GM19238 (cell line): Measurements from ENCODE around the gene NMNAT3.

Experiments used
- DNase-seq: peaks from one replicate; pipeline ENCODE4 v3.0.0; 2011; ENCODE audit warnings: low spot score; ENCODE audit not compliant: insufficient read length

Gene NMNAT3

DNA sequence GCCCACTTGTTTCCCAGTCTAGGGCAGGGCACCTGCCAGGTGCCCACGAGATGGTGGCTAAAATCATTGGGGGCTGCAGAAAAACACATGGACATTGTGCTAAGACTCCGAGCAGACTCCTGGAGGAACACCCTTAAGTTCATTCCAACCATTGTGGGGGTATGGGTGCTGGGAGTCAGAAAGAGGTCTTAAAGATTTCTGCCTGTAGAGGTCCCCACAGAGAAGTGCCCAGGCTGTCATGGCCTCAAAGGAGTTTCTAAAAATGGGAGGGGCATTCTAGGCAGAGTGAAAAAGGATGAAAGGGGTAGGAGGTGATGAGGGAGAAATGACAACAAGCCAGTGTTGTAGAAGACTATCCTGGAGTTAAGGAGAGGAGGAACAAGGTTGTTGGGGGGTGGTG lies 155.4 kb downstream of the NMNAT3 start:
- DNase-seq, result no peak

DNA sequence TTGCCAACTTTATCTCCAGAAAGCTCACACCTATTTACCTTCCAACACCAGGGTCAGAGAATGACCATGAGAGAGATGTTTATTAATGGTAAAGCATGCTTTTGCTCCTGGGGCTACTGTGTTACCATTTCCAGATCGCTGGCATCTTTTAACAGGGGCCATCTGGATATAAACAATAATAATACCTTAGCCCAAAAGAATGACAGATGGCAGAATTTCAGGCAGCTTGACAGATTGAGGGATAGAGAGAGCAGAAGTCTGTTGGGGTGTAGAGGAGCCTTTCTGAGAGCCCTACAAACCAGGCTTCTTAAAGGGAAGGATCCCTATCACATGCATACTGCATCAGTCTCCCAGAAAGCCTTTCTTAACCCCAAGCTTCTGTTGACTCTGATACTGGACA lies 156.0 kb downstream of the NMNAT3 start:
- DNase-seq, result no peak

DNA sequence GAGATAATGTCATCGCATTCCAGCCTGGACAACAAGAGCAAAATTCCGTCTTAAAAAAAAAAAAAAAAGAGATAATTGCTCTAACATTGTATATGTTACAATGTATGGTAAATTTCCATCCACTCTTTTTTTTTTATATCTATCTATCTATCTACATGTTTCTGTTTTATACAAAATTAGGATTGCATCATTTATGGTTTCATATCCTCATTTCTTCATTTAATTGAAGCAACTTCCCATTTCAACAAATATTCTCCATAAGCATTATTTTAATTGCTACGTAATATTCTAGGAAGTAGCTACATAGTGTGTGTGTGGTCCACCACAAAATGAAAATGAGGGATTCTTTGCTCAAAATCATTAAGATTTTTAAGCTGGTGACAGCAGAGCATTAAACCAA lies 156.6 kb downstream of the NMNAT3 start:
- DNase-seq, result no peak

DNA sequence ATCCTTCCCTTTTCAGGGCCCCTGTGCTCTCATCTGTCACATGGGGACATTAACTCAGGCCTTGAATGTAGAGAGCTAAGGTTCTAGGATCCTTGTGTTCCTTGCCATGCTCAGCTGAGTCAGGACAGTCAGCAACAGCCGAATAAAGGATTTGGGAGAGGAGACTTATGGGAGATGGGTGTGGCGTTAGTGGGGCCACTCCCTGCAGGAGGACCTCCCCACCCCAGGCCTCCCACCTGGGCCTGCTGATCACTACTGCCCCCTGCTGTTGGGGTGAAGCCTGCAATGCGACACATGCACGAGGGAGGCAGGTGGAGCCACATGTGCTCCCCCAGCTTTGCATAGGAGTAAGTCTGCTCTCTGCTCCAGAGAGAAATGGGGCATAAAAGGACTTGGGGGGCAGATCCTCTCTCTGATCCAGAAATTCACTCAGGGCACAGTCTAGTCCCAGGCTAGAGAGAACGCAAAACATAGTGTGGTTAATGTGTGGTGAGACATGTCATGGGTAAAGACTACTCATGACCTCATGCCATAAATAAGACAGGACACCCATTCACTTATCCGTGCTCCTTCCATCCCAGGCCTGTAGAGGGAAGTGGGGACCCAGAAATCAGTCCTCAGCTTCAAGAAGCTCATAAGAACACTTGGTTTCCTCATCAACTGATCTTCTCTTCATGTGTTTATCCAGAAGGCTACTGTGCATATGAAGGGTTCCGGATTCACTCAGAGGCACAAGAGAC lies 157.6 kb downstream of the NMNAT3 start:
- no peak for DNase-seq

DNA sequence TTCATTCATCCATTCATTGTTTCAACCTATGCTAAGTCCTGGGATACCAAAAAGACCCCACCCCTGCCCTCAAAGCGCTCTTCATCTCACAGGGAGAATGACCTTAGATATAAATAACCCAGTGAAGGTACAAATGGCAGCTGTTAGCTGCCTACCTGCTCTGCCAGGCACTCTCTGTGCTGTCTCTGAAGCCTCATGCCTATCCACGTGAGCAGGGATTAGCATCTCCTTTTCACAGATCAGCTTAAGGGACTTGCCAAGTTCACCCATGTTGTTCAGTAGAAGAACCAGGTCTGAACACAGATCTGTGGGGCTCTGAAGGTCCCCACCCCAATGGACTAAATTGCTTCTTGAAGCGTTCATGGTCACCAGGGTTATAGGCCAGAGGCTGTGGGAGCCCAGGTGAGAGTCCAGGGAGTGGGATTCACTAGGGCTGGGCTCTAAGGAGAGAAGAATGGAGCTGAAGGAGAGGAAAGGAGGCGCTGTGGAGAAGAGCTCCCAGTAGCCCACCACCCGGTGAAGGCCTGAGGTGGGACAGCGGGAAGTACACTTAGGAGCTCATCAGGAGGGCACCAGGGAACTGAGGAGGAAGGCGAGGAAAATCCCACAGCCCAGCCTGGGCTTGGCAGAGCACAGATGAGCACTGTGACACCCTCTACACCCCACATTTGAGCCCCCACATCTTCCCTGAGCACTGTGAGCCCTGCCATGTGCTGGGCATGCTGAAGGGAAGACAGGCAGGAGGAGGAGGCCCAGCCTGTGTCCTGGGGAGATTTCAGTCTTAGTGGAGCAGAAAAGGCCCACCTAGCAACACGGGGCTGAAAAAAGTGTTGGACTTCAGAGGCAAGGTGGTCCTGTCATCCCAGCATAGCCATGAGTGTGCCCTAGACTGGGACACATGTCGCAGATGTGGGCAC lies 158.6 kb downstream of the NMNAT3 start:
- no peak for DNase-seq

DNA sequence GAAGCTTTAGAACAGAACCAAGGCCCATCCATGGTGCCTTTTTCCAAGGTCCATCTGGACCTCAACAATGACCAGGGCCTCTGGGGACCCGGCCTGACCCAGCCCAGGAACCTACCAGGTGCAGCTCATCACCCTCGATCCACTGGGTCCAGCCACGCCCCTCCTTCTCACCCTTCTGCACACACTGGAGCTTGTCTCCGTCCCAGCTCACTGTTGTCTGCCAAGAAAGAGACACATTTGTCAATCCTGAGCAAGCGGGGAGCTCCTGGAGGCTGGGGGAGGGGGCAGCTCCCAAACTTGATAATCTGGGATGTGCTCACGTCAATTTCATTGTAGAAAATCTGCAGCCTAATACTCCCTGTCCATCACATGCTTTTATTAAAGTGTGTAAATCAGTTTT lies 159.5 kb downstream of the NMNAT3 start:
- DNase-seq, result no peak

DNA sequence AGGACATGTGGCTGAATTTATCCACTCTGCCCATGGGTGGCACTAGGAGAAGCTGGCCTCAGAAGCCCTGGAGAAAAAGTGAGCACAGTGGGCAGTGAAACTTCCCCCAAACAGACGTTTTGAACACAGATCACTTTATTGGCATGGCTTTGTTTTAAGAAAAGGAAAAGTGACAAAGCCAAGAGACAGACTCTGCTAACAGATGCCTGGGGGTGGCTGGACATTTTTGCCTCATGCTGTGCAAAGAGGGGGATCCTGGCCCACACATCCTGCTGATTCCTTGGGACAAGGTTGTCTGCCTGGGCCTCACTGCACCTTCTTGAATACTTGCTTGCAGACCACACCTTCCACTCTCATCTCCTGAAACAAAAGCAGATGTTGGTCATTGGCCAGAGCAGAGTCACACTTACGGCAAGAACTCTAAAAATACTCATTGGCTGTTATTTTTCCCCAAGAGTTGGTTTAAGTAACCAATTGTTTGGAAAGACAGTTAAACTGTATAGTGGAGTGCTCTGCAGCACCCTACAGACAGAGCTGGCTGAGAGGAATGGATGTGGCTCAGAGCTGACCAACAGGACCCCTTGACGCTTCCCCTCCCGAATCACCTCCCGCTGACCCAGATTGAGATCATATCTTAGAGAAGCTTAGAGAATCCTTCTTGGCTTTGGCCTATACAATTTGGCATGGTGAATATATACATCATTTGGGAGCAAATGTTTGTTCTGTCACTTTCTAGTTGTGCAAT lies 160.3 kb downstream of the NMNAT3 start:
- DNase-seq, result no peak

DNA sequence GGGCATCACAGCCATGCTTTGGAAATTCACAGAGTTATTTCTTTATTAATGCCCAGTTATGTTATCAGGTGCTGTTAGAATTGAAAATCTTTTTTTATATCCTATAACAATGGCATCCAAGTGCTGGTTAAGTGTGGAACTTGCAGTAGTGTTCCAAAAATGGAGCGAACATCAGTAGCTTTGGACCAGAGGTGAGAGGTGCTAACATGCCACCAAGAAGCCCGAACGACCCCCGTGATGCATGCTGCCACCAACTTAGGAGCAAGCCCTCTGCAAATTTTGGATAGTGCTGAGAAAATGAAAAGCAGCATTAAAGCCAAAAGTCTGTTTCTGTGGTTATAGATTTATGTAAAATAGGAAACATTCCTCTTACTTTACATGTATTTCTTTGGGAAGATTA lies 163.0 kb downstream of the NMNAT3 start:
- no peak for DNase-seq
